Measurements from ENCODE around the gene HORMAD2. TPM values are rescaled to one million over a fixed set of nuclear protein-coding genes. Genes with fewer than 3 reads are reported as not detected.

Gene HORMAD2
- total RNA-seq, 1 donor, result not detected

GRCh38 chr22:30181459-30182349, 101.4 kb downstream of the HORMAD2 start:
- no peaks in the 10 kb centered on the region for H3K9me3 ChIP-seq (ENCODE audit: low read depth, low read length)

GRCh38 chr22:30182350-30182745, 102.1 kb downstream of the HORMAD2 start:
- H3K4me3 ChIP-seq (ENCODE audit: low read length), result no peak overlapping the region
- H3K27me3 ChIP-seq (ENCODE audit: insufficient read depth, low read length), result no peaks in the 10 kb centered on the region
- H3K4me1 ChIP-seq (ENCODE audit: insufficient read depth, low read length), result peaks cover 17% of the 10 kb centered on the region
- H3K9me3 ChIP-seq (ENCODE audit: low read depth, low read length), result no peaks in the 10 kb centered on the region

More at GRCh38 chr22:30181459-30182349, 101.4 kb downstream of the HORMAD2 start:
- no peaks in the 10 kb centered on the region for H3K27me3 ChIP-seq (ENCODE audit: insufficient read depth, low read length)
- no peak overlapping the region for H3K4me3 ChIP-seq (ENCODE audit: low read length)
- H3K4me1 ChIP-seq (ENCODE audit: insufficient read depth, low read length), result peaks cover 17% of the 10 kb centered on the region

GRCh38 chr22:30182815-30183214, 102.6 kb downstream of the HORMAD2 start:
- Histone ChIP-seq H3K9me3 (ENCODE audit: low read depth, low read length) (no peaks in the 10 kb centered on the region), H3K4me1 (ENCODE audit: insufficient read depth, low read length) (peaks cover 17% of the 10 kb centered on the region), H3K27me3 (ENCODE audit: insufficient read depth, low read length) (no peaks in the 10 kb centered on the region), H3K4me3 (ENCODE audit: low read length) (no peak overlapping the region)

- Histone ChIP-seq H3K9me3 (ENCODE audit: low read depth, low read length) (no peaks in the 10 kb centered on the region), H3K4me1 (ENCODE audit: insufficient read depth, low read length) (peaks cover 17% of the 10 kb centered on the region), H3K4me3 (ENCODE audit: low read length) (no peak overlapping the region), H3K27me3 (ENCODE audit: insufficient read depth, low read length) (no peaks in the 10 kb centered on the region)
Measured at GRCh38 chr22:30183271-30183670, 103.0 kb downstream of the HORMAD2 start.

- H3K4me1 ChIP-seq (ENCODE audit: insufficient read depth, low read length), result peaks cover 12% of the 10 kb centered on the region
- H3K27me3 ChIP-seq (ENCODE audit: insufficient read depth, low read length), result no peaks in the 10 kb centered on the region
- H3K4me3 ChIP-seq (ENCODE audit: low read length), result no peak overlapping the region
- H3K9me3 ChIP-seq (ENCODE audit: low read depth, low read length), result no peaks in the 10 kb centered on the region
Measured at GRCh38 chr22:30183861-30184278, 103.6 kb downstream of the HORMAD2 start.

GRCh38 chr22:30185129-30185528, 104.9 kb downstream of the HORMAD2 start:
- H3K4me1 ChIP-seq (ENCODE audit: insufficient read depth, low read length), result peaks cover 12% of the 10 kb centered on the region
- H3K9me3 ChIP-seq (ENCODE audit: low read depth, low read length), result no peaks in the 10 kb centered on the region
- H3K4me3 ChIP-seq (ENCODE audit: low read length), result no peak overlapping the region
- H3K27me3 ChIP-seq (ENCODE audit: insufficient read depth, low read length), result no peaks in the 10 kb centered on the region

- no peaks in the 10 kb centered on the region for H3K27me3 ChIP-seq (ENCODE audit: insufficient read depth, low read length)
- H3K4me1 ChIP-seq (ENCODE audit: insufficient read depth, low read length), result peaks cover 12% of the 10 kb centered on the region
- no peak overlapping the region for H3K4me3 ChIP-seq (ENCODE audit: low read length)
- no peaks in the 10 kb centered on the region for H3K9me3 ChIP-seq (ENCODE audit: low read depth, low read length)
Measured at GRCh38 chr22:30185549-30185948, 105.3 kb downstream of the HORMAD2 start.

GRCh38 chr22:30186041-30186440, 105.8 kb downstream of the HORMAD2 start:
- H3K4me1 ChIP-seq (ENCODE audit: insufficient read depth, low read length), result peaks cover 15% of the 10 kb centered on the region

GRCh38 chr22:30186510-30186909, 106.2 kb downstream of the HORMAD2 start:
- Histone ChIP-seq H3K9me3 (ENCODE audit: low read depth, low read length) (no peaks in the 10 kb centered on the region), H3K4me1 (ENCODE audit: insufficient read depth, low read length) (peaks cover 10% of the 10 kb centered on the region), H3K27me3 (ENCODE audit: insufficient read depth, low read length) (no peaks in the 10 kb centered on the region), H3K4me3 (ENCODE audit: low read length) (no peak overlapping the region)

More at GRCh38 chr22:30186041-30186440, 105.8 kb downstream of the HORMAD2 start:
- Histone ChIP-seq H3K4me3 (ENCODE audit: low read length) (no peak overlapping the region), H3K9me3 (ENCODE audit: low read depth, low read length) (no peaks in the 10 kb centered on the region), H3K27me3 (ENCODE audit: insufficient read depth, low read length) (no peaks in the 10 kb centered on the region)

GRCh38 chr22:30187094-30187493, 106.8 kb downstream of the HORMAD2 start:
- Histone ChIP-seq H3K27me3 (ENCODE audit: insufficient read depth, low read length) (no peaks in the 10 kb centered on the region), H3K4me1 (ENCODE audit: insufficient read depth, low read length) (peaks cover 9% of the 10 kb centered on the region), H3K9me3 (ENCODE audit: low read depth, low read length) (no peaks in the 10 kb centered on the region), H3K4me3 (ENCODE audit: low read length) (no peak overlapping the region)

- H3K27me3 ChIP-seq (ENCODE audit: insufficient read depth, low read length), result no peaks in the 10 kb centered on the region
- H3K9me3 ChIP-seq (ENCODE audit: low read depth, low read length), result no peaks in the 10 kb centered on the region
- H3K4me1 ChIP-seq (ENCODE audit: insufficient read depth, low read length), result peaks cover 12% of the 10 kb centered on the region
- no peak overlapping the region for H3K4me3 ChIP-seq (ENCODE audit: low read length)
Measured at GRCh38 chr22:30187529-30188407, 107.5 kb downstream of the HORMAD2 start.

GRCh38 chr22:30188911-30189310, 108.6 kb downstream of the HORMAD2 start:
- H3K27me3 ChIP-seq (ENCODE audit: insufficient read depth, low read length), result no peaks in the 10 kb centered on the region
- no peak overlapping the region for H3K4me3 ChIP-seq (ENCODE audit: low read length)
- H3K9me3 ChIP-seq (ENCODE audit: low read depth, low read length), result no peaks in the 10 kb centered on the region
- peaks cover 21% of the 10 kb centered on the region for H3K4me1 ChIP-seq (ENCODE audit: insufficient read depth, low read length)

GRCh38 chr22:30190574-30190973, 110.3 kb downstream of the HORMAD2 start:
- no peaks in the 10 kb centered on the region for H3K27me3 ChIP-seq (ENCODE audit: insufficient read depth, low read length)
- no peak overlapping the region for H3K4me3 ChIP-seq (ENCODE audit: low read length)
- H3K4me1 ChIP-seq (ENCODE audit: insufficient read depth, low read length), result peaks cover 32% of the 10 kb centered on the region
- H3K9me3 ChIP-seq (ENCODE audit: low read depth, low read length), result no peaks in the 10 kb centered on the region

- no peak overlapping the region for H3K4me3 ChIP-seq (ENCODE audit: low read length)
- H3K27me3 ChIP-seq (ENCODE audit: insufficient read depth, low read length), result no peaks in the 10 kb centered on the region
- no peaks in the 10 kb centered on the region for H3K9me3 ChIP-seq (ENCODE audit: low read depth, low read length)
- peaks cover 38% of the 10 kb centered on the region for H3K4me1 ChIP-seq (ENCODE audit: insufficient read depth, low read length)
Measured at GRCh38 chr22:30191040-30191701, 110.9 kb downstream of the HORMAD2 start.

GRCh38 chr22:30192427-30192826, 112.2 kb downstream of the HORMAD2 start:
- Histone ChIP-seq H3K9me3 (ENCODE audit: low read depth, low read length) (no peaks in the 10 kb centered on the region), H3K27me3 (ENCODE audit: insufficient read depth, low read length) (no peaks in the 10 kb centered on the region), H3K4me1 (ENCODE audit: insufficient read depth, low read length) (peaks cover 51% of the 10 kb centered on the region), H3K4me3 (ENCODE audit: low read length) (no peak overlapping the region)

Measured in mononuclear cell (primary cell).